Measurements from ENCODE around the gene ARHGAP6.
"Not testable (repeated sequence)": the region's sequence is repeated elsewhere in the genome, so short reads cannot be mapped to it uniquely, and the experiment has no call there.

ARHGAP6 gene

DNA sequence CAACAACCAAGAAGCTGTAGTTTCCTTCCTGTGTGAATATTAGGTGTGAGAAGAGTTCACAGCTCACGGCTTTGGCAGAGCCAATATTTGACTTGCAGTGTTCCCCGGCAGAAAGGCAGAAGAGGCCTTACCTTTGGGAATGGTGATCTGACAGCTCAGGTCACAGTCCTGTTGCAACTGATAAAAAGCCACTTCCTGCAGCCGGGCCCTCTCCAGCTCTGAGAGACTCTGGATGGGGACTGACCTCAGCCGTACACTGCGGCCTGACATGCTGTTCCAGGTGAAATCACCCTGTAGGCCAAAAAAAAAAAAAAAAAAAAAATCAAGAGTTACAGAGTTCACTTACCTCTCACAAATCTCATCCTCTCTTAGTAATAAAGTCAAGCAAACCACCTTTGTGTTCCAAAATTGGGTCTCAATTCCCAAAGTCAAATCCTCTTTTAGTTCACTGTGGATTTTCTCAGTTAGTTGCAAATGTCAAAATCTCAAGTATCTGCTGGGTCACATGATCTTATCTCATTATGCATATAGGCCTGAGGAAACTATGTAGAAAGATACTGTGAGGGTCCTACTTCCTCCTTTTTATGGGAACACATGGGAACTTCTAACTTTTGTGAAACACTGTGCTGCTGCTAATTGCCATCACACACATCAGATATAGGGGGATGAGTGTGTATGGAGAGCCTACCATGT is 411.2 kb downstream of the ARHGAP6 start:
- no peak for DNase-seq (ENCODE audit: low read depth in 2 of 2)

DNA sequence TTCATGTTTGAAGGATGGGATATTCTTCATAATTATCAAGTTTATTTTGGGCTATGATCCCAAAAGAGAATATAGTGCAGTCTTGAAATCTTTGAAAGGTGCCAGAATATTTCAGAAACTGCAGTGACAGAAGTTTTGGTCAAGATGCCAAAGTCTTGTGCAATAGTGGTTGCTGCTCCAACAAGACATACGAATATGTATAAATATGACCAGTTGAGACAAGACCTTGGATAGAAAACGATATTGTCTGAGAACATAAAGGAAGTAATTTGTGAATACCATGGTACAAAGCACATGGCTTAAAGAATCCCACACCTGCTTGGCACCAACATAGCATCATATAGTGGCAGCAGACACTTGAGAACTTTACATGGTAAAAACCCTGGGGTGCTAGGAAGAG is 421.1 kb downstream of the ARHGAP6 start:
- no peak for DNase-seq (ENCODE audit: low read depth in 2 of 2)

GRCh38 chrX:11242704-11243103 is 423.0 kb downstream of the ARHGAP6 start:
- no peak for DNase-seq (ENCODE audit: low read depth in 2 of 2)

DNA sequence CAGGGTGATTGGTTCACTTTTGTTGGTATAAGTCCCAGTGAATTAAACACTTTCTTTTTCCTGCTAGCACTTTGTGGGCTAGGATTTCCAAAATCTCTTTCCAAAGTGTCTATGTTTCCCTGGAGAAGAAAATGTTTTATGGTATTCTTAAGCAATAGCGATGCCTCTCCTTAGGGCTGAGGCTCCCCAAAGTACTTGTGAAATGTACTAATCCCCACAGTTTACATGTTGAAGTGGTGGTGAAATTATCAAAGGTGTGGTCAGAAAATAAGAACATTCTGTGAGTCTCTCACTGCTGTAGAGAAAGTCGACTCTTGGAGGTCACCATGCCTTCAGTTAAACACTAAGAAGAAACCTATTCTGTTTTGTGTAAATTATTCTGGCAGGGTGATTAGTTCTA is 424.0 kb downstream of the ARHGAP6 start:
- DNase-seq (ENCODE audit: low read depth in 2 of 2), result no peak

DNA sequence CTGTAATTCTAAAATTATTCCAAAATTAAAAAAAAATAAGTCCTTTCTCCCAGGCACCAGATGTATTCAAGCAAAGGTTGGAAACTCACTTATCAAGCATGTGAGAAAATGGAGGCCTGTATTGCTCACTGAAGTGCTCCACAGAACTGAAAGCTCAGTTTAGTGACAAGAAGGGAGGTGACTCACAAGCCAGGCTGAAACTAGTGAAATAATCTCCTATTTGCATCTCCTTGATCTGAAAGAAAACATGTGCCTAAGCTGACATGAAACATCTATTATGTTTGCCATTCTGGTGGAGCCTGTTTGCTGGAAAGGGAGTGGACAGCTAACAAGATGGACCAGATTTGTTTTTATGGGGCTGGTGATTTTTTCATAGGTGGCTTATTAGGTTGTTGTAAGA is 426.5 kb downstream of the ARHGAP6 start:
- DNase-seq (ENCODE audit: low read depth in 2 of 2), result no peak

GRCh38 chrX:11235377-11235776 is 430.3 kb downstream of the ARHGAP6 start:
- DNase-seq (ENCODE audit: low read depth in 2 of 2), result not testable (repeated sequence)

DNA sequence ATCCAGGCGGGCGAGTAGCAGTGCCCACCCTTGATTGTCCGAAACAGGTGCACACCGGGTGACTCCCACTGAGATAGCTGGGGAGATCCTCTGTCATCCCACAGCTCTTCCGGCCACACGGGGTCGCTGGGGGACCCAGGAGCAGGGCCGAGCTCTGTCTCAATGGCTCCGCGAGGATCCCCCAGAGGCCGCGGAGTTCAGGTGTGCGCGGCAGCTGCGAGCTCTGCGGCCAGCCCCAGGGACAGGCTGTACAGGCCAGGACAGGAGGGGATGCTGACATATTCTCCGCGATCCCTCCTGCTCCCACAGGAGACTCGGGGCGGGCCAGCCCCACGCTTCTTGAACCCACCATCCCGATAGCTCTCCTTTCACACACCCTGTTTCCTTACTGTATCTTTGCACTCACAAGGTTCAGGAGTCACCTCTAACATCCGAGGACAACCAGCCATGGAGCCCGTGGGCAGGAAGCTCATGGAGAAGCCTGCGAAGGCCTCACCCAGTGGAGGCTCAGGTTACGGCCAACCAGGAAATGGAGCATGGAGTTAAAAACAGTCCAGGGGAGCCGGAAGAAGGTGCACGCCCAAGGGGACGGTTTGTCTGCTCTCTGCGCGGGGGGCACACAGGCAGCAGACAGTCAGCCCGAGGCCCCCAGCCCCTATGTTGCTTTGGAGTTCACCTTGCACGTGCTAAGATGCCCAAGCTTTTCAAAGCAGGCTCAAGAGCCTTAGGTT is 450.4 kb downstream of the ARHGAP6 start:
- DNase-seq (ENCODE audit: low read depth in 2 of 2), result no peak

- no peak for DNase-seq (ENCODE audit: low read depth in 2 of 2)
Observed at GRCh38 chrX:11214346-11215190, 451.2 kb downstream of the ARHGAP6 start.

GRCh38 chrX:11212741-11213140 is 453.0 kb downstream of the ARHGAP6 start:
- no peak for DNase-seq (ENCODE audit: low read depth in 2 of 2)

DNA sequence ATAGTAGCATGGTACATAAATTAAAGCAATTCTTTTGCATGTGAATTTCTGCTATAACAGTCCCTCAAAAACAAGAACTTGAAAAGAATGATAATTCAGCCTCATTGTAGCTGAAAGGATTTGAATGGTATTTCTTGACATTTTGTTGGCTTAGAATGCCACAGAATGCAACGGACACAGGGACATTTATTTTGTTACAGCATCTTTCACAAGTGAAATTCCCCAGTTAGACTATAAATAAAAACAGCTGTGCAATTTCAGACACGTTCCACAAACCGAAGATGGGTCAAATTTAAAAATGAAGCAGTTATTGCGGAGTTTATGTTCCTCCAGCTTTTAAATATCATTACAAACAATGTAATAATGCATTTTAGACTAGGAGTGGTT is 455.3 kb downstream of the ARHGAP6 start:
- no peak for DNase-seq (ENCODE audit: low read depth in 2 of 2)

DNA sequence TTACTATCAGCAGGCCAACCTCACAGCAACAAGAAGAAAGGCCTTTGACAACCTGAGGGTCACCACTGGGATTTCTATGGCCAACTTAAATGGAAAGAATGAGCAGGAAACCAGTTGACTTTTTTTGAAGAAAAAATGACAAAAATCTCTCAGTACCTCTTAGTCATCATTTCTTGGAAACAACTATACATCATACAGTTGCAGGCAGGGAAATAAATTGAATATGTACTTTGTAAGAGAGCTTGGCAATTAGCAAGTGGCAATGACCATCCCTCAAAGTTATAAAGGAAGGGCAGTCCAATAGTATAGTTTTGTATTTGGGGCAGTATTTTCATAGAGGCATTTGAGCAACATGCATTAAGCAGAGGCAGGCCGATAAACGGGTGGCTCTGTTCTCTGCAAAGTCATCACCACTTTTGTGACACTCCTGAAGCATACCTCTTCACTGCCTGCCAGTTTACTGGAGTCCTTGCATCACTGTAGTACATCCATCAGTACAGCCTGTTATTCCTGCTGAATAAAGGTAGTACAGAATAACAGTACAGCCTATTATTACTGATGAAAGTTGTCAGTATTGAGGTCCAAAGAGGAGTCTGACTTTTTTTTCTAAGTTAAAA is 455.8 kb downstream of the ARHGAP6 start:
- no peak for DNase-seq (ENCODE audit: low read depth in 2 of 2)

DNA sequence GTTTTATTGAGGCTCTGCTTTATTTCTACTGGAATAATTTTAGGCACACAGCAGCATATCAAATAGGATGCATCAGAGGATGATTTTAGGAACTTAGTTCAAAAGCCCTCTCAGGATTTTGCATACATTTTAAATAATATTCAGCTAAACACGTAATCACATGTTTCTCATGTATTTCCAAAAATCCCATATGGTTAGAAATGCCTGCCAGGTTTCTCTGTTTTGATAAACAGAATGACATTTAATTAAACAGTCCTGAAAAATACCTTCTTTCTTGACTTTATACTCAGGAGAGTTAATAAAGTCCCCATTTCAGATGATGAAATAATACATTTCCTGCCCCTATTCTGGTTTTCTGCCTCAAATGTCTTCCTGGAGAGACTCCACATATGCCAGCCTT is 459.0 kb downstream of the ARHGAP6 start:
- no peak for DNase-seq (ENCODE audit: low read depth in 2 of 2)

DNA sequence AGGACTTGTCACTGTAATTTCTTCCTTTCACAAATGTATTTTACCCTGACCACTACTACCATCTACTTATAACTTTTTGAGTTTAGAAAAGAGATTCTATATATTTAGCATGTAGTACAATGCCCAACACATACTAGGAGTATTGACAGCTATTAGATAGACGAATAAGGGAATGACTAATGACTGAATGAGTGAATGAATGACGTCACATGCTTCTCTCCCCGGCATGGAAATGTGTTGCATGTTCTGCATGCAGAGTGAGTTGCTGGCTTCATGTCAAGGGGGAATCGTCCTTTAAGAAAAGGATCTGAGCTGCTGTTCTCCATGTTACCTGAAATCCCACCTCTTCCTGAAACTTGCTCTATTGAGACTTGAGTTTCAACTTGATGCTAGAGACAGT is 459.9 kb downstream of the ARHGAP6 start:
- DNase-seq (ENCODE audit: low read depth in 2 of 2), result no peak

DNA sequence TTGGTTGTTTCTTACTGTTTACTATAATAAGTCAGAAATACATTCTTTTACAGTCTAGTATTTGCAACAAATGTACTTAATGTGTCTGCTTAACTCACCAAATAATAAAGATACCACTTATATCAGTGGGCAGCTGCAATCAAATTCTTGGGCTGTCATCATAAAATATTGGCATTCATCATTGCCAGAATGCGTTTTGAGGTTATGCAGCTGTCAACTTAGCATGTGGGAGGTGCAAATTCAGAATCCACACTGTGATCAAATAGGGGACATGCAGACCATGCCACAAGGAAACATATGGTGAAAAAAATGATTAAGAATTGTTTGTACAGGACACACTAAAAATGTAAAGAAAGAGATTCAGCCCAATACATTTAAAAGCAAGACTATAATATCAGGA is 468.0 kb downstream of the ARHGAP6 start:
- DNase-seq (ENCODE audit: low read depth in 2 of 2), result no peak

DNA sequence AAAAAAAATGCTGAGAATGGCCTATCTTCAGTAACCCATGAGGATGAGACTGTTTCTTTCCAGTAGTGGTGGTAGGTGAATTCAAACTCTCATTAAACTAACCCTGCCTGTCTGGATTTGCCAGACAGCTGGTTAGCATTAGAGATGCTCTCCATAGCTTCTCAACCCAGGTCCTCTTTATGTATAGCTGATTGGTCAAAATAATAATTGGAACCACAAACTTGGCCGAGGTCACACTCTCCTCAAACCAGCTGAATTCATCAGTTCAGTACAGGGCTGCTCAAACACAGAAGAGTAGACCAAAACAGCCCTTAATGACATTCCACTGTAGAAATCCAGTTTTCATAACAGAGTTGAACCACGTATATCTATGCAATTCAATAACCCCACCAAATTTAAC is 469.2 kb downstream of the ARHGAP6 start:
- no peak for DNase-seq (ENCODE audit: low read depth in 2 of 2)

GRCh38 chrX:11193035-11193469 is 472.7 kb downstream of the ARHGAP6 start:
- DNase-seq (ENCODE audit: low read depth in 2 of 2), result no peak

GRCh38 chrX:11190745-11191510 is 474.8 kb downstream of the ARHGAP6 start:
- DNase-seq (ENCODE audit: low read depth in 2 of 2), result no peak

DNA sequence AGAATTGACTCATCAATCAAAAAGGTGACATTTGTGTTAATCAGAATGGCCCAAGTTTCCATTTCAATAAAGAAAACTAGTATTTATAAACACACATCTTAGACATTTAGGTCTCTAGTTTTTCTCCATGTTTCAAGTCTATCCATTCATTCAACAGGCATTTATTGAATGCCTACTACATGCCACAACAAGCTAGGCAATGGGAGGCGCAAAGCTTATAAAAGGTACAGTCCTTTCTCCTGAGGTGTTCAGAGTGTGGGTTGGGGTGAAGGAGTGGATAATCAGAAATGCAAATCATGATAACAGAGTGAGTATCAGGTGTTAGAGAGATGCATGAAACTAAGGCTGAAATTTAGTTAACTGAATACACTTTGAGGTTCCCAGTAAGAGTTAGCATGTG is 476.6 kb downstream of the ARHGAP6 start:
- DNase-seq (ENCODE audit: low read depth in 2 of 2), result no peak

DNA sequence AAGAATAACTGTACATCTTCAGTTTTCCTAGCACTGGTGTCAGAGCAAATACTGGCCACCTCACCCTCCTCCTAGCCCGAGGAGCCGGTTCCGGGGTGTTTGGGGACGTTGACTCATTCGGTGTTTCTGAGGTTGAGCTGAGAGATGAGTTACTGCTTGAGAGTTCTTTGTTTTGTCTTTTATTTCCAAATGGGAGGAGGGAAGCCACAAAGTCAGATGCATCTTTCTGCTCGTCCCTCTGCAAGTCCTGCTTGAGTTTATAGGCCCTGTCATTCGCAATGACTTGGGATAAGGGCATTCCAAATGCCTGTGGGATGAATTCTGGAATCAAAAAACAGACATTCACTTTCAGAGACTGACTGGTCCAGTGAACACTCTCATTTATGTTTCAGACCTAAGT is 477.1 kb downstream of the ARHGAP6 start:
- DNase-seq (ENCODE audit: low read depth in 2 of 2), result no peak

GRCh38 chrX:11187001-11187400 is 478.7 kb downstream of the ARHGAP6 start:
- no peak for DNase-seq (ENCODE audit: low read depth in 2 of 2)

DNA sequence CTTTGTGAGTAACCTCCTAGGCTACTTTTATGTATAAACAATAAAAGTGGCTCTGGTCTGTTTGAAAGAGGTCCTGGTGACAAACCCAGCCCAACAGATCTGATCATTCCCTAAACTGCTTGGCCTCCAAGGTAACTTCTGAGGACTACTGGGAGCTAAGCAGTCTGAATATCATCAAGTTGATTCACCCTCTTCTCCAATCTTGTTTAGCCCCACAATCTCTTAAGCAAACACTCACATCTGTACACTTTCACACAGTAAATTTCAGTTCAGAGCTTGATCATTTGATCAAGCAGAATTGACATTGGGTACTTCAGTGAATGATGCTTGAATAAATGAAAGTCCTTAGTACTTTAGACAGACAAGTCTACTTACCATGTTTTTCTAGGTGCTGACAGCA is 479.9 kb downstream of the ARHGAP6 start:
- no peak for DNase-seq (ENCODE audit: low read depth in 2 of 2)

Data from stimulated activated CD4-positive, alpha-beta T cell treated with anti-CD3 and anti-CD28 coated beads, Interleukin-12 subunit alpha, Interleukin-12 subunit beta, amount 100 ng/mL, for 24 hours (primary cell).